Ishikawa (cell line): Measurements from ENCODE around the gene CFAP45.
A peak's percentile ranks its signal among the peaks of the same experiment; 100 is the strongest.

ENCODE experiments used
- CEBPB ChIP-seq: IDR thresholded peaks from 2 replicates; pipeline ENCODE4 v1.6.1; 2012
- CREB1 ChIP-seq: IDR thresholded peaks from 2 replicates; pipeline ENCODE4 v1.6.1; 2012; ENCODE audit warnings: low read depth
- EGR1 ChIP-seq: IDR thresholded peaks from 2 replicates; pipeline ENCODE4 v1.6.1; 2012
- EP300 ChIP-seq: IDR thresholded peaks from 2 replicates; pipeline ENCODE4 v1.6.1; 2012; ENCODE audit warnings: borderline replicate concordance
- FOXM1 ChIP-seq: IDR thresholded peaks from 2 replicates; pipeline ENCODE4 v1.6.1; 2012; ENCODE audit warnings: low read depth, borderline replicate concordance
- NFIC ChIP-seq: IDR thresholded peaks from 2 replicates; pipeline ENCODE4 v1.6.1; 2012
- RAD21 ChIP-seq: IDR thresholded peaks from 2 replicates; pipeline ENCODE4 v1.6.1; 2012; ENCODE audit warnings: low read depth
- TAF1 ChIP-seq: IDR thresholded peaks from 2 replicates; pipeline ENCODE4 v1.6.1; 2012; ENCODE audit warnings: low read depth, mild to moderate bottlenecking
- TCF12 ChIP-seq: IDR thresholded peaks from 2 replicates; pipeline ENCODE4 v1.6.1; 2012; ENCODE audit warnings: low read depth
- TEAD4 ChIP-seq: IDR thresholded peaks from 2 replicates; pipeline ENCODE4 v1.6.1; 2012
- YY1 ChIP-seq: IDR thresholded peaks from 2 replicates; pipeline ENCODE4 v1.6.1; 2012; ENCODE audit warnings: low read depth
- ZBTB7A ChIP-seq: IDR thresholded peaks from 2 replicates; pipeline ENCODE4 v1.6.1; 2012; ENCODE audit warnings: low read depth
- TF ChIP-seq, protein P1 (sequence below): IDR thresholded peaks from 2 replicates; pipeline ENCODE4 v1.6.1; 2012
- TF ChIP-seq, protein P2 (sequence below): IDR thresholded peaks from 2 replicates; pipeline ENCODE4 v1.6.1; 2012; ENCODE audit warnings: low read depth, mild to moderate bottlenecking
- TF ChIP-seq, protein P3 (sequence below): IDR thresholded peaks from 2 replicates; pipeline ENCODE4 v1.6.1; 2012

The CFAP45 gene

DNA sequence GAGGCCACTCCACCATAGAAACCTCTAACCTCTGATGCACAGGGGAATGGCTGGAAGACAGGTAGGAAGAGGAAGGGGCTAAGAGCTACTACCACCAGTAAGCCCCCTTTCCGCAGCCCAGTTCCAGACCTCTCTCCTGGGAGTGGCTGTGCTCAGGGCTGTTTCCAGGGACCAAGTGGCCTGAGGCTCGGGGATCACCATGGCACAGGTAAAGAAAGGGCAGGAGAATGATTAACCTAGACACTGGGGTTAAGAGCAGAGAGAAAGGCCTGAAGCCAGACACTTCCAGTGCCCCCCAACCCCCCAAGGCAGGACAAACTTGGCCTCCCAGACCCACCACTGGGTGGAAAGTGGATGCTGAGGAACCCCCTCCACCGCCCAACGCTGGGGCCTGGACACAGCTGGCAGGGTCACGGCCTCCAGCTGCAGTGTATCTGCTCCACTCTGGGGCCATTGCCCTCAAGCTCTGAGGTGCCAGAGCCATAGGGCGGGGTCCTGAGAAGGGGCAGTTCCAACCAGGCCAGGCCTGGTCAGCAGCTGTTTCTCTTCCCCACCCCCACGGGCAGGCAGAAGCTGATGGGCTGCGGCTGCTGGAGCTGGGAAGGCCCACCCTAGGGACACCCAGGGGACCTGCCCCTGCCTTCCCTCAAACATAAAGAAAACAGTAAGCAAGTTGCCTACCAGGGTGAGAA lies 22.7 kb upstream of the CFAP45 start:
- TF ChIP-seq, protein P1, sequence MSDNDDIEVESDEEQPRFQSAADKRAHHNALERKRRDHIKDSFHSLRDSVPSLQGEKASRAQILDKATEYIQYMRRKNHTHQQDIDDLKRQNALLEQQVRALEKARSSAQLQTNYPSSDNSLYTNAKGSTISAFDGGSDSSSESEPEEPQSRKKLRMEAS: no peak
- no peak for TF ChIP-seq EGR1
- no peak for TF ChIP-seq NFIC
- TF ChIP-seq ZBTB7A: no peak
- TF ChIP-seq, protein P2, sequence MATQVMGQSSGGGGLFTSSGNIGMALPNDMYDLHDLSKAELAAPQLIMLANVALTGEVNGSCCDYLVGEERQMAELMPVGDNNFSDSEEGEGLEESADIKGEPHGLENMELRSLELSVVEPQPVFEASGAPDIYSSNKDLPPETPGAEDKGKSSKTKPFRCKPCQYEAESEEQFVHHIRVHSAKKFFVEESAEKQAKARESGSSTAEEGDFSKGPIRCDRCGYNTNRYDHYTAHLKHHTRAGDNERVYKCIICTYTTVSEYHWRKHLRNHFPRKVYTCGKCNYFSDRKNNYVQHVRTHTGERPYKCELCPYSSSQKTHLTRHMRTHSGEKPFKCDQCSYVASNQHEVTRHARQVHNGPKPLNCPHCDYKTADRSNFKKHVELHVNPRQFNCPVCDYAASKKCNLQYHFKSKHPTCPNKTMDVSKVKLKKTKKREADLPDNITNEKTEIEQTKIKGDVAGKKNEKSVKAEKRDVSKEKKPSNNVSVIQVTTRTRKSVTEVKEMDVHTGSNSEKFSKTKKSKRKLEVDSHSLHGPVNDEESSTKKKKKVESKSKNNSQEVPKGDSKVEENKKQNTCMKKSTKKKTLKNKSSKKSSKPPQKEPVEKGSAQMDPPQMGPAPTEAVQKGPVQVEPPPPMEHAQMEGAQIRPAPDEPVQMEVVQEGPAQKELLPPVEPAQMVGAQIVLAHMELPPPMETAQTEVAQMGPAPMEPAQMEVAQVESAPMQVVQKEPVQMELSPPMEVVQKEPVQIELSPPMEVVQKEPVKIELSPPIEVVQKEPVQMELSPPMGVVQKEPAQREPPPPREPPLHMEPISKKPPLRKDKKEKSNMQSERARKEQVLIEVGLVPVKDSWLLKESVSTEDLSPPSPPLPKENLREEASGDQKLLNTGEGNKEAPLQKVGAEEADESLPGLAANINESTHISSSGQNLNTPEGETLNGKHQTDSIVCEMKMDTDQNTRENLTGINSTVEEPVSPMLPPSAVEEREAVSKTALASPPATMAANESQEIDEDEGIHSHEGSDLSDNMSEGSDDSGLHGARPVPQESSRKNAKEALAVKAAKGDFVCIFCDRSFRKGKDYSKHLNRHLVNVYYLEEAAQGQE: no peak
- no peak for TF ChIP-seq FOXM1
- TF ChIP-seq TAF1: no peak
- no peak for TF ChIP-seq EP300
- no peak for TF ChIP-seq TCF12
- TF ChIP-seq, protein P3, sequence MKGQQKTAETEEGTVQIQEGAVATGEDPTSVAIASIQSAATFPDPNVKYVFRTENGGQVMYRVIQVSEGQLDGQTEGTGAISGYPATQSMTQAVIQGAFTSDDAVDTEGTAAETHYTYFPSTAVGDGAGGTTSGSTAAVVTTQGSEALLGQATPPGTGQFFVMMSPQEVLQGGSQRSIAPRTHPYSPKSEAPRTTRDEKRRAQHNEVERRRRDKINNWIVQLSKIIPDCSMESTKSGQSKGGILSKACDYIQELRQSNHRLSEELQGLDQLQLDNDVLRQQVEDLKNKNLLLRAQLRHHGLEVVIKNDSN: no peak
- TF ChIP-seq CEBPB: no peak
- no peak for TF ChIP-seq CREB1
- no peak for TF ChIP-seq TEAD4
- TF ChIP-seq YY1: no peak
- no peak for TF ChIP-seq RAD21

DNA sequence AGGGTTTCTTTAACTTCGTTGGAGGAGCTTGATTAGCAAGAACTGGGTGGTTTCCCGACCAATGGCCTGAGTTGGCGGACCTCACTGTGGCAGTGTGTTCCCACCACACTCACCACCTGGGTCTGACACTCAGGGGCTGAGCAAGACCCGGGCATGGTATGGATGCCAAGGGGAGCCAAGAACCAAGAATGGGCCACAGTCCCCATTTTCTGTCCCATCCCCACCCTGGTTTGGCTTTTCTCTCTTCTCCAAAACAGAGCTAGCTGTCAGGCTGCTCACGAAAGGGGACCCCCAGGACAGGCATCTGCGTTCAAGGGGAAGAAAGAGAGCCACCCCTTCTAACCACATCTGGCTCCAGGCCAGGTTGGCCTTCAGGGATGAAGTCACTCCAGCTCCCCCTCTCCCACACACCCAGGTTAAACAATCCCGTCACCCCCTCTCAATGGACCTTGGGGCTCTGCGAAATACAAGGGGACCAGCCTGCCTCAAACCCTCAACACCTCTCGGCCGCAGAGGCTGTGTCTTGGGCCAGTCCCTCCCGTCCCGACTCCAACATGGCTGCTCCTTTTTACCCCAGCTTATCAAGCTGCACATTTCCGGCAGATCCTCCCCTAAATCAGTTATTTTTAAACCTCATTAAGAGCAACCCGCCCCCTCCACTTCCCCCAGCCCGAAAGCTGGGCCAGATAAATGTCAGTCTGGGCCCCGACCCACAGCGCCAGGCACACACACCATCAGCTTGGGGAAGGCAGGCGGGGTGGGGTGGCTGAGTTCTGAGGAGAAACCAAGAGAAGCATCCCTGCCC lies 21.9 kb upstream of the CFAP45 start:
- no peak for TF ChIP-seq TAF1
- TF ChIP-seq, protein P1: no peak
- TF ChIP-seq TCF12: no peak
- TF ChIP-seq, protein P2: no peak
- peak; percentile 17; the same call in 1 of the 2 replicates for TF ChIP-seq NFIC
- TF ChIP-seq YY1: no peak
- no peak for TF ChIP-seq RAD21
- TF ChIP-seq CEBPB: no peak

DNA sequence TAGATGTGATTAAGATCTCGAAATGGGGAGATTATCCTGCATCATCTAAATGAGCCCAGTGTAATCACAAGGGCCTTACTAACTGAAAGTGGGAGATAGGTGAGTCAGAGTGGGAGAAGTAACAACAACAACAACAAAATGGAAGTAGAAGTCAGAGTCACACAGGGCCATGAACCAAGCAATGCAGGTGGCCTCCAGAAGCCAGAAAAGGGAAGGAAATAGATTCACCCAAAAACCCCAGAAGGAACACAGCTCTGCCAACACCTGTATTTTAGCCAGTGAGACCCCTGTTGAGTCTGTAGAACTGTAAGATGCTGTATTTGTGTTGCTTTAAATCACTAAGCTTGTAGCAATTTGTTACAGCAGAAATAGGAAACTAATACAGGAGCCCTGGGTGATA lies 21.3 kb upstream of the CFAP45 start:
- no peak for TF ChIP-seq FOXM1
- no peak for TF ChIP-seq ZBTB7A
- TF ChIP-seq YY1: no peak
- no peak for TF ChIP-seq TCF12
- TF ChIP-seq, protein P3: no peak
- TF ChIP-seq EGR1: no peak
- TF ChIP-seq CEBPB: no peak
- TF ChIP-seq CREB1: no peak
- TF ChIP-seq TEAD4: no peak
- no peak for TF ChIP-seq TAF1
- TF ChIP-seq, protein P1: no peak
- no peak for TF ChIP-seq NFIC
- TF ChIP-seq, protein P2: no peak
- no peak for TF ChIP-seq RAD21
- no peak for TF ChIP-seq EP300

DNA sequence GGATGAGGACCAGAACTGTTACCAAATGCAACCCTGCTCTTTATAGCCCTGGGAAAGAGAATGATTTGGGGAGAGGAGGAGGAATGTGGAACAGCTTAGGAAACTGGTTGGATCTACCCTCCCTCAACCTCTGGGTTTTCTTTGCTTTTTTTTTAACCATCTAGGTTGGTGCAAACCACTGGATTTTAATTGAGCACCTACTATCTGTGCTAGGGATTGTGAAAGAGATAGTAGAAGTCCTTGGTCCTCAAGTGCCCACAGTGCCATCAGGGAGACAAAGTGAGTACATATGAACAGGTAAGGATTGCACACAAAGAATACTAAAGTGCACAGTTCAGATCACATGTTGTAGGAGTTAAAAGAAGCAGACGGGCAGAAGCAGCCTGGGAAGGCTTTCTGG lies 20.7 kb upstream of the CFAP45 start:
- TF ChIP-seq, protein P2: no peak
- TF ChIP-seq, protein P3: no peak
- TF ChIP-seq CREB1: no peak
- TF ChIP-seq ZBTB7A: no peak
- no peak for TF ChIP-seq CEBPB
